HG02759 (cell line): Measurements from ENCODE around the gene CYP2A7.
"Not testable (repeated sequence)": the region's sequence is repeated elsewhere in the genome, so short reads cannot be mapped to it uniquely, and the experiment has no call there.

Source experiments
- ATAC-seq: cut with Tn5 transposase; IDR thresholded peaks from one replicate; pipeline ENCODE4 v1.9.1; 2021; ENCODE audit warnings: mild to moderate bottlenecking, moderate library complexity; ENCODE audit not compliant: unreplicated experiment

CYP2A7 gene

GRCh38 chr19:40882062-40882461 lies at the start of gene CYP2A7:
TSS of gene CYP2A7 (minus strand) at chr19:40882231. CDS start at chr19:40882210, 21 bp downstream.
- ATAC-seq, result not testable (repeated sequence)

GRCh38 chr19:40930799-40931198 lies 48.8 kb upstream of the CYP2A7 start:
- ATAC-seq, result not testable (repeated sequence)

GRCh38 chr19:40929942-40930341 lies 47.9 kb upstream of the CYP2A7 start:
- ATAC-seq, result not testable (repeated sequence)

- ATAC-seq, result no peak
Measured at GRCh38 chr19:40928850-40929249, 46.8 kb upstream of the CYP2A7 start.

GRCh38 chr19:40927567-40927966 lies 45.5 kb upstream of the CYP2A7 start:
- ATAC-seq, result no peak

GRCh38 chr19:40926276-40926675 lies 44.2 kb upstream of the CYP2A7 start:
- ATAC-seq, result not testable (repeated sequence)

GRCh38 chr19:40923934-40924391 lies 41.9 kb upstream of the CYP2A7 start:
- no peak for ATAC-seq

- ATAC-seq, result not testable (repeated sequence)
Measured at GRCh38 chr19:40922237-40923160, 40.5 kb upstream of the CYP2A7 start.

- no peak for ATAC-seq
Measured at GRCh38 chr19:40921005-40921897, 39.2 kb upstream of the CYP2A7 start.

GRCh38 chr19:40920300-40921004 lies 38.4 kb upstream of the CYP2A7 start:
- ATAC-seq, result no peak

GRCh38 chr19:40919530-40920299 lies 37.7 kb upstream of the CYP2A7 start:
- ATAC-seq, result not testable (repeated sequence)

GRCh38 chr19:40918303-40918702 lies 36.3 kb upstream of the CYP2A7 start:
- ATAC-seq, result not testable (repeated sequence)

- no peak for ATAC-seq
Measured at GRCh38 chr19:40908976-40909375, 26.9 kb upstream of the CYP2A7 start.

- no peak for ATAC-seq
Measured at GRCh38 chr19:40907968-40908735, 26.1 kb upstream of the CYP2A7 start.

GRCh38 chr19:40906512-40906911 lies 24.5 kb upstream of the CYP2A7 start:
- no peak for ATAC-seq

GRCh38 chr19:40904673-40905156 lies 22.7 kb upstream of the CYP2A7 start:
- not testable (repeated sequence) for ATAC-seq

GRCh38 chr19:40901975-40902750 lies 20.1 kb upstream of the CYP2A7 start:
- not testable (repeated sequence) for ATAC-seq

GRCh38 chr19:40900521-40900920 lies 18.5 kb upstream of the CYP2A7 start:
- ATAC-seq, result not testable (repeated sequence)
